ENCODE data around the gene SLC35E1.
"Not testable (repeated sequence)": the region's sequence is repeated elsewhere in the genome, so short reads cannot be mapped to it uniquely, and the experiment has no call there.

The SLC35E1 gene

DNA sequence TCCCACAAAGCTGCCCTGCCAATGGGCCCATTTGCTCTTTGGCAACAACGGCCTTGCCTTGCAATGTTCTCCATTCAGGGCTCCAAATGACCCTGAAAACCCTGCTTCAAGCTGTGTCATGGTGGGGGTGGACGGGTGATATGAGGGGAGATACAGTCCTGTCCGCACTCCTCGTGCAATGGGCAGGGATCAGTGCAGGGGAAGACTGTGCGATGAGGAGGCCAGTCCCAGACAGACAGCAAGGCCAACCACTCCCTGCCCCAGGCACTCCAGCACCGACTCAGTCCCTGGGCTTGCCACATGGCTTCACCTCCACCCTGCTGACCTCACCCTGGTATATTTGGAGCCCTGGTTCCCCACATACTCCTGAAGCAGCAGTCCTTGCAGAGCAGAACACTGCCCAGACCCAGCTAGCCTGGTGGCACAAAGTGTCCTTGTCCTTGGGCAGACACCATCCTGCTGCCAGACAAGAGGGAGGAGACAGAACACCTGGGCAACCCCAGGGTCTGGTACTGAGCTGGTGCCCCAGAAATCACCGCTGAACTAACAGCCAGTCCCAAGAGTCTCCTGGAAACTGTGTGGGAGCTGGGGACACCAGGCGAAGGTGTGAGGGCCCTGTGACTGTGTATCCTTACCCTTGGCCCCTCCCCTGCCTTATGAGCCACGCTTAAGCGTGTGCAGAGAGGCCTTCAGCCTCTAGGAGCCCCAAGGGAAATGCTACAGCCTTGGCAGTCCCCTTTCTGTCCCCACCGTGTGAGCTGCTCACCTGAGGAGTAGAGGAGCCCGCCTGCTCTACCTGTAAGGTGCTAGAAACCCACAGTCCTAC, 9.1 kb upstream of the SLC35E1 start:
- no peak for DNase-seq (ENCODE audit: low spot score)

DNA sequence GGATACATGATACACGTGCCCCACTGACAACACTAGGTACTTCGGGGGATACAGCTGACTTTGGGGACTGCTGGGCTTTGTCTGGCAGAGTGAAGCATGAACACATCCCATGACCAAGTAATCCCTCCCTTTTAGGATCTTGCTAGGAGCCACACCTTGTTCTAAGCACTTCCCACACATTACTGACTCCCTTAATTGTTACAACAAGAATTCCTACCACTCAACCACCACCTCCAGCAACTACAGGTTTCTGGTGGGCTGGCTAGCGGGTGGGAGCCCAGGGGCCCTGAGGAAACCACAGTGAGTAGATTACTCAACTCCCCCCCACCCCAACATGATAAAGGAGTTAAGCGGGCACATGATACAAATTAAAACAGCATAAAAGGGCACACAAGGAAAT, 7.2 kb upstream of the SLC35E1 start:
- DNase-seq (ENCODE audit: low spot score): no peak

- DNase-seq (ENCODE audit: low spot score): no peak
Measured at GRCh38 chr19:16577531-16577985, 5.3 kb upstream of the SLC35E1 start.

DNA sequence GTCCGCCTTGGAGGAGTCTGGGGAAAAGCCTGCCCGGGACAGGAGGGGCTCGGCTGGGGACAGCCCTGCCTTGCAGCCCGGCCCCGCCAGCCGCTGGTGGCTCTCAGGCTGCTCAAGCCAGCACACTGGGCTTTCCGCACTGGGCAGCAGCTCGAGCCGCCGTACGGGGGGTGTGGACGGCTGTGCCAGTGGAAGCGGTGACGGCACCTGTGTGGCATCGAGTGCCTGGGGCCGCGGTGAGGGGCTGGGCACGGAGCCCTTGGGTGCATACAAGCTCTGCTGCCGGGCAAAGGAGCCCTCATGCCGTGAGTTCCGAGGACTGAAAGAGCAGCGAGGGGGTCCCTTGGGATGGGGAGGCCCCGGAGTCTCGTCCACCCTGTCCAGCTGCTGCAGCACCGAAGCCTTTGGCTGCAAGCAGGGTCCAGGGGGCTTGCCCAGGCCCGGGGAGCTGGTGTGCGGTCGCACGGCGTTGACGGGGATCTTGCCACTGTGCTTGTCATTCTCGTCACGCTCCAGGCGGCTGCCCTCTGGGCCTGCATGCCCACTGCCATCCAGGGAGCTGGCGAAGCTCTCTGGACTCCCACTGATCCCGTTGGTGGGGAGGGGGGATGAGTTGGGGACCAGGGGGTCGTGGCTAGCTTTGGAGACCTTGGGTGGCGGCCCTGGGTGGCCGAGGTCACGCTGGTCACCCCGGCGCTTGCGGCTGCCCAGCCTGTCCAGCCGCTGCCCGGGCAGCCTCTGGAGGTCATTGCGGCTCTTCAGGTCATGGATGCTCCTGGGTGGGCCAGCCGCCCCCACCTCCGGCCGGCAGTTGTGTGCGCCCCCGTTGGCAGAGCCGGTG, 4.7 kb upstream of the SLC35E1 start:
- DNase-seq (ENCODE audit: low spot score): no peak

- no peak for DNase-seq (ENCODE audit: low spot score)
Measured at GRCh38 chr19:16575861-16576689, 3.9 kb upstream of the SLC35E1 start.

GRCh38 chr19:16575282-16575681, 3.1 kb upstream of the SLC35E1 start:
- no peak for DNase-seq (ENCODE audit: low spot score)

- no peak for DNase-seq (ENCODE audit: low spot score)
Measured at GRCh38 chr19:16573925-16574324, 1.7 kb upstream of the SLC35E1 start.

- no peak for DNase-seq (ENCODE audit: low spot score)
Measured at GRCh38 chr19:16573296-16573695, 1.1 kb upstream of the SLC35E1 start.

DNA sequence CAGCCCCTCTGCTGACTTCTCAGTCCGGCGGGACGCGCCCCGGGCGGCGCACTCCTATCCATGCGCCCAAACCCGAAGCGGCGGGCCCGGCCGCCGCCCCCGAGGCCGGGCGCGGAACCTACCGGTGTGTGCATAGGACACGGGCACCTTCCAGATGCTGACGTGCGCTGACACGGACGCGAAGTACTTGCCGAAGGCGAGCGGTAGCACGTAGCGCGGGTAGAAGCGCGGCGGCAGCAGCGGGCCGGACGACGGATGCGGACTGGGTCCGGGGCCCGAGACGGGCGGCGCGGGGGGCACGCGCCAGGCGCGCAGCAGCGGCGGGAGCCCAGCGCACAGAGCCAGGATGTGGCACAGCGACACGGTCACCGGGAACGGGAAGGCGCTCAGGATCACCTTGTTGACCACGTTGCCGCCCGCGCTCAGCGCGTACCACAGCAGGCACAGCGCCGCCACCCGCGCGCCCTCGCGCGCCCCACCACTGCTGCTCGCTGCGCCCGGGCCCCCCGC, 338 bp downstream of the SLC35E1 start:
- peak; percentile 47 for DNase-seq (ENCODE audit: low spot score)

DNA sequence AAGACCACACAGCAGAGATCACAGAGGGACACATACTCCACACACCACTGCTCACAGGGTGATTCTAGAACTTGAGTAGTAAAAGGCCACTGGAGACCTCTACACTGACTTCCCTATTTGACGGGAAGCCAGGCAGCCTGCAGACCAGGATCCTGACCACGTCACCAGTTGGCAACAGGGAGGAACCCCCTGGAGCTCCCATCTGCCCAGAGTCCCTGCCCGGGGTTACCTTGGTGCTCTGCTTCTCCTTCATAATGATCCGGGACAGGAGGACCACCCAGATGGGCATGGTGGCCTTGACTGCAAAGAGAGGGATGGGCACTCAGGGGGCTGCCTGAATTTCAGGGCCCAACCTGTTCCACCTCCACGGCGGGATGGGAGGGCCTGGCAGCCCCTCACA, 932 bp downstream of the SLC35E1 start:
- DNase-seq (ENCODE audit: low spot score): no peak

- DNase-seq (ENCODE audit: low spot score): no peak
Measured at GRCh38 chr19:16569609-16570320, 2.5 kb downstream of the SLC35E1 start.

- no peak for DNase-seq (ENCODE audit: low spot score)
Measured at GRCh38 chr19:16566702-16567101, 5.5 kb downstream of the SLC35E1 start.

GRCh38 chr19:16566161-16566560, 6.1 kb downstream of the SLC35E1 start:
- DNase-seq (ENCODE audit: low spot score): no peak

- DNase-seq (ENCODE audit: low spot score): no peak
Measured at GRCh38 chr19:16564842-16565241, 7.4 kb downstream of the SLC35E1 start.

- DNase-seq (ENCODE audit: low spot score): no peak
Measured at GRCh38 chr19:16562608-16563025, 9.6 kb downstream of the SLC35E1 start.

- no peak for DNase-seq (ENCODE audit: low spot score)
Measured at GRCh38 chr19:16561382-16561781, 10.8 kb downstream of the SLC35E1 start.

- DNase-seq (ENCODE audit: low spot score): no peak
Measured at GRCh38 chr19:16559780-16560276, 12.4 kb downstream of the SLC35E1 start.

- no peak for DNase-seq (ENCODE audit: low spot score)
Measured at GRCh38 chr19:16554776-16555175, 17.4 kb downstream of the SLC35E1 start.

GRCh38 chr19:16551902-16552301, 20.3 kb downstream of the SLC35E1 start:
- DNase-seq (ENCODE audit: low spot score): not testable (repeated sequence)

DNA sequence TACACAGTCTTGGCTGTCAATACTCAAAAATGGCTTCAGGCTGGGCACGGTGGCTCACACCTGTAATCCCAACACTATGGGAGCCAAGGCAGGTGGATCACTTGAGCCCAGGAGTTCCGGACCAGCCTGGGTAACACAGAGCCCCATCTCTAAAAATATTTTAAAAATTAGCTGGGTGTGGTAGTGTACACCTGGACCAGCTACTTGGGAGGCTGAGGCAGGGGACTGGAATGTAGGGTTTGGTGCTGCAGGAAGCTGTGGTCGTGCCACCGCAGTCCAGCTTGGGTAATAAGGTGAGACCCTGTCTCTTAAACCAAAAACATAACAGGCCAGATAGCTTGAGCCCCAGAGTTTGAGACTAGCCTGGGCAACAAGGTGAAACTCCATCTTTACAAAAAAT, 23.3 kb downstream of the SLC35E1 start:
- DNase-seq (ENCODE audit: low spot score): no peak
